GM19023 (cell line): Measurements from ENCODE around the gene TNS3.
A peak's percentile ranks its signal among the peaks of the same experiment; 100 is the strongest.

Experiments used
- ATAC-seq: cut with Tn5 transposase; IDR thresholded peaks from one replicate; pipeline ENCODE4 v1.9.1; 2021; ENCODE audit warnings: mild to moderate bottlenecking, moderate library complexity; ENCODE audit not compliant: unreplicated experiment

TNS3 gene

DNA sequence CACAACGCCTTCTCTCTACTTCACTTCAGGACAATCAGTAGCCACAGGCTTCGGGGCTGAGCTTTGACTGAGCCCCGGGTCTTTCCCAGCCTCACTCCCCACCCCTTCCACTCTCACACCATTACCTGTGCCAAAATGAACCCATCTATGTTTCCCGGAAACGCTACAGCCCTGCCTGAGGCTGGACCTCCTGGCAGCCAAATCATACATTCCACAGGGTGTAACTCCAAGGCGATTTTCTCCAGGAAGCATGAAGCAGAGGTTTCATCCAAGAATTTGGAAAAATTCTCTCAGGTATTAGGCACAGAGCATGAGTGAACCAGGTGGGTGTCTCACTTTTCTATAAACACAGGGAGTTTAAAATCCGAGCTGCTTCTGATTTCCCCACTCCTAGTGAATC is 286.3 kb downstream of the TNS3 start:
- ATAC-seq, result no peak

DNA sequence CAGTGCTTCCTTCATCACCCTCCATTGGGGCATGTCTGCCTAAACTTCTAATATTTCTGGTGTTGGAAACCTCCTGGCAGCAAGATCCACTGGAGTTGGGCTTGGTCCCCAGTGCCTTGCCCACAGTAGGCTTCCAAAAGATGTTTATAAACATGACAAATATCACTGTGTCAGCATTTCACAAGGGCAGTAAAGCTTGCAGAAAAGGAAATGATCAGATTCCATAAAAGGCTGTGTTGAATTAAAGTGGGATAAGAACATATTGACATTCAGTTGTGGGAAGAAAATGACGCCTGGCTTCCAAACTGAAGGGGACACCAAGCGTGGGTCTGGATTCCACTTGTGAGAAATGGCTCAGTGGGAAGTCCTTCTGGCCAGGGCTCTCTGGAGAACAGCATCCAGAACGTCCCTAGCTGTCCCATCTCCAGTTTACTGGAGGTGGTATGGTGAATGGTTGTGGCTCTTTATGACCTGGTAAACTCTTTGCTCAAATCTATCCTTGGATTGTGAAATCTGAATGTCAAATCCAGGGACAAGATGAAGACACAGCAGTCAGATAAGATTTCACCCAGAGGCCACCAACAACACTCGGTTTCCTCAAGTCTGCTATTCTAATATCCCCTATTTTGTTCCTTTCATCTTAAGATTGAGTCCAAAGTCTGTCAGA is 287.2 kb downstream of the TNS3 start:
- ATAC-seq, result no peak

DNA sequence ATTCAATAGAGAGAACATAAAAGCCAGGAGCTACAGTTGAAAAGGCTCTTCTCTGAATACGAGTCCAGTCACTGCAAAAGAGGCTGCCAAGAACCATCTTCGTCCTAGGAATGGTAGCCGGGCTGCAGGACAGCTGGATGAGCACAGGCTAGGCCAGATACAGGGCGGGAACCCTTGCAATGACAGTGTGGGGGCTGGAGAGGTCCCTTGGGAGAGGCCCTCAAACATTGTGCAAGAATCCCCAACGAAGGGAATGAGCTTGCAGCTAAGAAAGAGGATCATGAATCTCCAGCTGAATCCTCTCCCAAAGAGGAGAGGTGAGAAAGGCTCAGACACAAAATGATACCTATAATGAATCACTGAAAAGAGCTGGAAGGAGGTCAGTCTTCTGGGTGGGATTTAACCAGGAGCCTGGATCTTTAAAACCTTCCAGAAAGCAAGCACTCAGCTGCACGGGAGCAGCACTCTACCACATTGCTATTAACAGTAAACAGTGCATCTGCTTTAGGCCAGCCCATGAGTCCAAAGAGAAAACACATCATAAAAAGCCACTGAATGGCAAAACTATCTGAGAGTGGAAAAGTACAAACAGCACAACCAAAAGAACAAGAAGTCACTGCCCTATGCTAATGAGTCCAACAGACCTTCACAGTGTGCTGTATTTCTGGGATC is 287.9 kb downstream of the TNS3 start:
- ATAC-seq, result no peak

DNA sequence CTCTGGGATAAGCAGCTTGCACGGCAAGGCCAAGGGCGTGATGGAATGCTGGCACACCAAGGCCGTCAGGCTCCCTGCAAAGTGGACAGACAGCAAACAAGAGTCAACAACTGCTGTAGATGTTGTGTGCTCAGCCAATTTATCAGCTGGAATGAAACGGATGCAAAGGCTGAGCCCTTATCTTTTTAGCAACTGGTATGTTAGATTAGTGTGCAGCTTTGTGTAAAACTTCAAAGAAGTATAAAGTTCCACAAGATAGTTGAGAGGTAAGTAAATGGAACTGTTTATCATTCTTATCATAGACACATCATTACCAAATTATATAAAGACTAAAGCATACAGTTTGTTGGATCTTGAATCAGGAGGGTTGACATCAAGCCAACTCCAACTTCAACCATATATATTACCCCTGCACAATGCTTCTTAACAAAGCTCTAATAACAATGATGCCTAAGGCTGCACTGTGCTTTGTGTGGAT is 289.0 kb downstream of the TNS3 start:
- ATAC-seq, result no peak

DNA sequence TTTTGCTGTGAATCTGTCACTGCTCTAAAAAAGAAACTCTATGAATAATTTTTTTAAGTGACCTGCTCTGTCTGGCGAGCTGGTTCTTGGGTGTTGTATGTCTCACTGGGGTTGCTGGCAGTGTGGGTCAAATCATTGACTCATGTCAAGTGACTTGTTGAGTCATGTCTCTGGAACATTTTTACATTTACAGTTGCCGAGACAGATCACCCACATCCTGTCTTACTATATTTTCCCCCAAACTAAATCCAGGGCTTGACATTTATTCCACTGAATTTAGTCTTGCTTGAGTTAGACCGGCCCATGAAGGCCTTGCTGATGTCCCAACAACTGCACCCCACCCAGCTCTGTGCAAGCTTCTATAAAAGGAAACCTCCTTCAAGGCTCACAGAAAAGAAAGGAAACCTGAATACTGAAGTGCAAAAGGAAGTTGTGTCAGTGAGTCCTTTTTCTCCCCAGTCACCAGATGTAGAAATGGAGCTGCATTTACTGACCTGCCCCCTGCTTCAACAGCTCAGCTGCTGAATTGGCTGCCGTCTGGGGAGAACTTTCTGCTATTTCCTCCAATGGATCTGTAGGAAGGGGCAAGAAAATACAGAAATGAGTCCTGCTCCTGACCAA is 290.3 kb downstream of the TNS3 start:
- peak; percentile 99 for ATAC-seq

DNA sequence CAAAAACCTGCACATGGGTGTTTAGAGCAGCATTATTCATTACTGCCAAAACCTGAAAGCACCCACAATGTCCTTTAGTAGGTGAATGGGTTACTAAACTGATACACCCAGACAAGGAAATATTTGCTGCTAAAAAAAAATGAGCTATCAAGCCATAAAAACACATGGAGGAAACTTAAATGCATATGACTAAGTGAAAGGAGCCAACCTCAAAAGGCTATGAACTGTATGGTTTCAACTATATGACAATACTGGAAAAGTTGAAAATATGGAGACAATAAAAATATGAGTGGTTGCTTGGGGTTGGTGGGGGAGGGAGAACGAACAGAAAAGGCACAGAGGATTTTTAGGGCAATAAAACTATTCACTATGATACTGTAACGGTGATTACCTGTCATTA is 291.0 kb downstream of the TNS3 start:
- ATAC-seq, result no peak

DNA sequence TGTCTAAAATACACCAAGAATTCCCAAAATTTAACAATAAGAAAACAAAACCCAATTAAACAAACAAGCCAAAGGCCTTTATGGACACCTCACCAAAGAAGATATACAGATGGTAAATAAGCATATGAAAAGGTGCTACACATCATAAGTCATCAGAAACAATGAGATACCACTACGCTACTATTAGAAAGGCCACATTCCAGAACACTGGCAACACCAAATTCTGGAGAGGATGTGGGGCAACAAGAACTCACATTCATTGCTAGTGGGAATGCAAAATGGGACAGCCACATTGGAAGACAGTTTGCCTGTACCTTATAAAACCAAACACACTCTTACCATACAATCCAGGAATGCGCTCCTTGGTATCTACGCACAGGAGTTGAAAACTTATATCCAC is 291.4 kb downstream of the TNS3 start:
- no peak for ATAC-seq

DNA sequence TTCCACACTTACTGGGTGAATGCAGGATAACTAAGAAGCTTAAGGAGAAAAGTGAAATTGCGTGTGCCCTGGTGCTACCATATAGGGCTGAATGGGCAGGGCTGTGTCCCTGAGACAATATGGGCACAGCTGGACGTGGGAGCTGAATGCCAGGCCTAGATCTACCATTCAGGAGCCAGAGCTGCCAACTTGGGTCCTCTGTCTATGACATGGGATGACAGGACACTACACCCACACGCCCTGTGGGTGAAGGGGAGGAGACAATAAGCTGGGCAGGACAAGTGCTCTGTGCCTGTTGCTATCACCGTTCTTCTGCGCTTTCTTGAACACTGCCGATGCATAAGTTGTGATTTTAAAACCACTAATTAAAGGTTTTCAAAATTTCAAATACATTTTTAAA is 293.9 kb downstream of the TNS3 start:
- ATAC-seq, result no peak

DNA sequence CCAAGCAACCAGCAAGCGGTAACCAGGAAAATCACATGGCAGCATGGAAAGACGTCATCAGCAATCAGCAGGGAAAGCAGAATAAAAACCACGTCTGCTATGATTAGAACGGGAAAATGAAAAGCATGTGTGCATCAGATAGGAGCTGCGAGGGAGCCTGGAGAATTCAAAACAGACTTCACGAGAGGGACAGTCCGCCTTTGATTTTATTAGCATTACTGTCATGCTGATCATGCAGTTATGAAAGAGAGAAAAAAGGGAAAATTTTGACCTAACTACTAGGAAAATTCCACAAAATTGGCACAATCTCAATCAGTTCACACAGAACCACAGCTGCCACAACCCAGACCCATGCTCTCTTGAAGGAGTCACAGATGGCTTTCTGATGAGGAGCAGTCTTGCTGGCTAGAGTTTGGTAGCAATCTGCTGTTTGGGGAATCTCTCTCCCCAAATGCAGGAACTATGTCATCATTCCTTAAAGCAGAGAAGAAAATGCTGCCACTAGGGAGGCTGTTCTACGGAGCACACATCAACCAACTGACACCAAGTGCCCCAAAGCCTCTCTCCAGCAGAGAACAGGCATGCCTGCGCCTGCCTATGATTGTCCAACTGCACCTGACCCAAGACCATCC is 295.9 kb downstream of the TNS3 start:
- ATAC-seq, result no peak

DNA sequence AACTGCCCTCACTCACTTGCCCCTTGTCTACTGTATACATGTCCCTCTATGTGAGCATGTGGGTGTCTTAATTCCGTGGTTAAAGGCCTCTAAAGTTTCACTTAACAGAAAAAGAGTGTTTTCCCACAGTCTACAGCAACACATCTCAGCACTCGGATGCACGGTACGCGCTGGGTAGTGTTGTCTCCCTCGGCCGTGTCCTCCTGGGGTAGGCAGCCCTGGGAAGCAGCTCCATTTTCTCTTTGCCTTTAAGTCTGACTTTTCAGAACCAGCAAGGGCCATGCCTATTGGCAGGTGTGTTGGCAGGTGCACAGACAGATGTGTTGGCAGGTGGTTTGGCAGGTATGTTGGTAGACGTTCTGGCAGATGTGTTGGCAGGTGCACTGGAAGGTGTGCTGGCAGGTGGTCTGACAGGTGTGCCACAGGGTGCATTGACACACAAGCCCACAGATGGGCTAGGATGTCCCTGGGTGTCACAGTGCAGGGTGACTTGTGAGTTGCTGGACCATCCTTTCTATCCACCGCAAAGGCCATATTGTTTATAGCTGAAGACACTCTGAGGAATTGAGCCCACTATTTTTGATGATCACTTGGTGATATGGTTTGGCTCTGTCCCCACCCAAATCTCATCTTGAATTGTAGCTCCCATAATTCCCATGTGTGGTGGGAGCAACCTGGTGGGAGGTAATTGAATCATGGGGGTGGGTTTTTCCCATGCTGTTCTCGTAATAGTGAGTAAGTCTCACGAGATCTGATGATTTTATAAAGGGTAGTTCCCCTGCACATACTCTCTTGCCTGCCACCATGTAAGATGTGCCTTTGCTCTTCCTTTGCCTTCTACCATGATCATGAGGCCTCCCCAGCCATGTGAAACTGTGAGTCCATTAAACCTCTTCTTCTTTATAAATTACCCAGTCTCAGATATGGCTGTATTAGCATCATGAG is 296.9 kb downstream of the TNS3 start:
- ATAC-seq, result no peak

DNA sequence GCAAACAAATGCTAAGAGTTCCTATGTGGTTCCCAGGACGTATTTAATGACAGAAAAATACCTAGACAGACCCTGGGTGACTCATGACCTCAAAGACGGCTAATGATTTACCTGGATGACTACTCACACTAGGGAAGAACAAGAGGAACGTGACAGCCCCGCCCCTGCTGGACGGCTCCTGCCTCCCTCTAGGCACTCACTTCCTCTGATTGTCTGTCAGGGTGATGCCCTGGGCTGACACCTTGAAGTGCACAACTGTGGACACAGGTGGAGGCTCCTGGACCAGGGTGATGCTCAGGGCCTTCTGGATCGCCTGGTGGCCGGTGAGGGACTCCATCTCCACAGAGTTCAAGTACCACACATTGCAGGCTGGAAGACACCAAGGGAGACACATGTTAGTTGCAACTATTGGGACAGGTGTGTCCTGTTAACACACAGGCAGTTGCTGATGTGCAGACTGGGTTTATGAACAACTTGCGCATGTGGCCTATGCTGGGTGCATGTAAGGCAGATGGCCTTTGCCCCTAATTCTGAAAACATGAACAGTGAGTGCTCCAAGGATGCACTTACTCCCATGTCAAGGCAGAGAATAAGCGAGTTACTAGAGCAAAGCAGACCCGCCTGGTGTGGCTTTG is 298.3 kb downstream of the TNS3 start:
- no peak for ATAC-seq

DNA sequence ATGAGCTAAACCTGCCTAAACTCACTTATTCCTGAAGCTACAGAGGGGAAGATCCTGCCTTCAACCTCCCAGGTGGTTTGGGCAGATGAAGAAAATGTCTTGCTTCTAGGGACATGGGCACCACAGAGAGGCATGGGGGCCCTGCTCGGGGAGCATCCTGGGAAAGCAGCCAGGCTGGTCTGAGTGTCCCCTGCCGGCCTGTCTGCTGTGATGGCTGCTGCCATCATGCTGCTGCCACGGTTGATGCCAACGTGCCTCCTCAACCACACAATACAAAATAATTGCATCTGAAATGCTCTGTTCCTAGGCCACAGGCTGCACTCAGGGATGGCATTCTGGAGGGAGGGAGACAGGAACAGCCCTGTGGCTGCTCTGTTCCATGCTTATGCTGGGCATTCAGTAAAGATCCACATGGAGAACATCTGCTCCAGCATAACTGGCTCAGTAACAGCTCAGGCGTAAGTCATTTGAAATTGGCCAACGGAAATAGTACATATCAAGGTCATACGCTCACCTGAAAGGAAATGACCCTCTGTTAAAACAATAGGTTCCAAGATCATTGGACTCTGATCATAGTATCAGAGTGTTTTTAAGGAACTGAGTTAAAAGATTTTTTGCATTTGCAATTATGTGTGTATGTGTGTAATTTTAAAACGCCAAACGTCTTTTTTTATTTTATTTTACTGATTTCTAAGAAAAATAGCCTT is 299.0 kb downstream of the TNS3 start:
- ATAC-seq, result no peak

DNA sequence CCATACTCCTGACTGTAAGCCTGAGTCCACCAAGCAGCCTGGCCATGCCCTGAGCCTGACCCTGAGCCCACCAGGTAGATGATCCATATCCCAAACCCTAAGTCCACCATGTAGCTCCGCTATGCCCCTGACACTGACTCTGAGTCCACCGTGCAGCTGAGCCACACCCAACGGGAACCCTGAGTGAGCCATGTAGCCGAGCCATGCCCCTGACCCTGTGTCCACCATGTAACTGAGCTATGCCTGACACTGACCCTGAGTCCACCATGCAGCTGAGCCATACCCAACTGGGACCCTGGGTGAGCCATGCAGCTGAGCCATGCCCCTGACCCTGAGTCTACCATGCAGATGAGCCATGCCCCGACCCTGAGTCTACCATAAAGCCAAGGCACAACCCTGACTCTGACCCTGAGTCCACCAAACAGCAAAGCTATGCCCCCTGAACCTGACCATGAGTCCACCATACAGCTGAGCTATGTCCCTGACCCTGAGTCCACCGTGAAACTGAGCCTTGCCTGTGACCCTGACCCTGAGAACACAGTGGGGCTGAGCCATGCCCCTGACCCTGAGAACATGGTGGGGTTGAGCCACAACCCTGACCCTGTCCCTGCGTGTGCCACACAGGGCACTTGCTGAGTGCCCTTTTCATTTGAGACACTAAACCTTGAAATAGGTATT is 299.8 kb downstream of the TNS3 start:
- no peak for ATAC-seq

DNA sequence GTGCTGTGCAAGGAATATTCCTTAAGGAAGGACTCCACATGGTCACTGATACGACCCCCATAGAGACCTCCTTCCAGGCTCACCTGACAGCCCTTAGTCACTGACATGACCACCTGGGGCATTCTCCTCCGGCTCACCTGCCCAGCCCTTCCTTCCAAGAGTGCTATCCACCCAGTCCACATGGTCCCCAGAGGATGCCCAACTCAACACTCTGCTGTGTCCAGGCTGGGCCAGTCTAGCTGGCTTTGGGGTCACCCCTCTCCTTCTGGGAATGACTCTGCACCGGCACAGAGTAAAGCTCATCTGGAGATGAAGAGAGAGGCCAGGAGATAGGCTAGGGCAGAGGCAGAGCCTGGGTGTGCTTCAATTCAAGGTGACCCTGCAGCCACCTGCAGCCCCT is 300.8 kb downstream of the TNS3 start:
- no peak for ATAC-seq

DNA sequence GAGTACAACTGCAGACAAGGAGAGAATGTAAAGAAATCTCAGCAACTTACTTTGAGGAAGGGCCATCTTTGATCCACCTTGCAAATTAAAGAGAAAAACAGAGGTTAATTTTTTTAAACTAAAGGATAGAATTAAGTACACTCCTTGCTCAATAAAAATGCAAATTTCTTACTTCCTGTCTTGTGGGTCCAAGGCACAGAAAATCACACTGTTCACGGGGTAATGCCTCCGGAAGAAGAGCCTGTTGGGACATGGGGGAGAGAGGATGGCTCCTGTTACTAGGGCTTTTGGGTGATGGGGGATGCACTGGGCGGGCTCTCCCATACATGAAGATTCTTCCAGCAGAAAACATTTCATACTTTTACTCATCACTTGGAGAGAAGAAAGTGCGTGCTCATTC is 301.8 kb downstream of the TNS3 start:
- ATAC-seq, result no peak

DNA sequence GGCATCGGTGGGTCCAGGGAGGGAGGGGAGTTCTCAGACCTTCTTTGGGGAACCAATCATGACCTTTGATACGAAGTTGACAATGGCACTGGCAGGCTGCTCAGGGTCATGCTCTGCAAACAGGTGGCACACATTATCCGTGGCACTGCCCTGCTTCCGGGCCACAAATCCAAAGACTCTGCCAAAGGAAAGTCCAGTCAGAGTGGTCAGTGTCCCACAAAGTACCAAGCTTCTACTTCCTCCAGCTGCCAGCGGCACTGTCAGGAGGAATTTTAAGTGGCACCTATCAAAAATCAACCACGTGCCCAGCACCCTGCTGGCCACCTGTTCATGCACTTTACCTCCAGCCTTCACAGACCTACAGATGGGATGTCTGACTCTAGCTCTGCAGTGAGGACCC is 303.9 kb downstream of the TNS3 start:
- ATAC-seq, result no peak

DNA sequence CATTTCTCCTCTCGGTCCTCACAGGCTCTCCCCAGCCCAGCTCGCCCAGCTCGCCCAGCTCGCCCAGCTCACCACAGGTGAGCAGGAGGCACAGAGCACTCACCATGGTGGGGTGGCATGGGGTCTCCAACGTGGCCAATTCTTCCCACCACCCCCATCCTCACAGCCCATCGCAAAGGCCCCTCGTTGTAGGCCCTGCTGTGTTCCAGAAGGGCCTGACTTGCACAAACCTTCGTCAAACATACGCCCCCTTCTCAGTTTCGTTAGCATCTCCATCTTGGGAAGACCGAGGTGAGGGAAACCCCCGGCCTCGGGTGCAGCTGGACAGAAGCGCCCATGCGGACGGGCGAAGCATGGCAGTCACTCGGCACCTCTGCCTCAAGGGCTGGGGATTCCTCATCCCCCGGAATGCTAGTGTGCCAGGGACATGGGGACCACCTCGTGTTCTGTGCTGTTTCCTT is 304.6 kb downstream of the TNS3 start:
- no peak for ATAC-seq

DNA sequence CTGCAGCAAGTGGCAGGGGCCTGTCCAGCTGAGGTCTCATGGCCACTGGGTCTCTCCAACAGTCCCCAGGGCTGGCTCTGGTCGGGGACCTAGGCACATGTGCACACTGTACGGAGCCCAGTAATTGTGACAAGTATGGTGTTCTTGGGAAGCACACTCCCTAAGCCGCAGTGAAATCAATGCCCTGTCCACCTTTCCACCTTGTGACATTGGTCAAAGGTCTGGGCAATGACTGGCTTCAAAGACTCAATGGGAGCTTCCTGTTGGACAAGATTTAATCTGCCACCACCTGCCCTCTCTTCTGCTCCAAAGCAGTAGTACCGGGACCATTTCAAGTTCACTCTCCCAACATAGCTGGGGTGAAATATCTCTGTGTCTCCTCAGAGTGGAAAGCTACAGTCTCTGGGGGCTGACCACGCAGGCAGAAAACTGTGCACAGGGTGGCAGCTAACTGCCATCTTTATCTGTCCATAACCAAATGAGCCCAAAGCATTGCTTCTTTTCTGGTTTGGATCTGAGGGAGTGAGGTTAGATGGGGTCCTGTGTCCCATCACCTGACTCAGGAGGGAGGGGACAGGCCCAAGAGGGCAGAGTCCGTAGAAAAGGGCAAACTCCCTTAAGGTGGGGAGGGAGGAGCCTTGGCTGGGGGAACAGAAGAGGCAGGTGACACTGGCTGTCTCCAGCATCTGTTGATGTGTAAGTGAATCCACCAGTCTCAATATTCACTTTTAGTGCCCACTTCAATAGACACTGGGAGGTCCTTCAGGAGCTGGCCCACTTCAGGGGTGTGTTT is 307.7 kb downstream of the TNS3 start:
- ATAC-seq, result no peak
